ENCODE data around the gene BEGAIN. TPM values are rescaled to one million over a fixed set of nuclear protein-coding genes. Genes with fewer than 3 reads are reported as not detected.
"Not testable (repeated sequence)": the region's sequence is repeated elsewhere in the genome, so short reads cannot be mapped to it uniquely, and the experiment has no call there.

Gene BEGAIN
- total RNA-seq, 1 donor from 2014 or later, result under 0.01 TPM

GRCh38 chr14:100523131-100523842 is 63.9 kb downstream of the BEGAIN start:
- no peak for DNase-seq (ENCODE audit: low read depth in 2 of 2)

GRCh38 chr14:100522616-100523099 is 64.6 kb downstream of the BEGAIN start:
- no peak for DNase-seq (ENCODE audit: low read depth in 2 of 2)

- not testable (repeated sequence) for DNase-seq (ENCODE audit: low read depth in 2 of 2)
Observed at GRCh38 chr14:100506053-100506452, 81.2 kb downstream of the BEGAIN start.

- no peak for DNase-seq (ENCODE audit: low read depth in 2 of 2)
Observed at GRCh38 chr14:100504372-100505078, 82.7 kb downstream of the BEGAIN start.

- no peak for DNase-seq (ENCODE audit: low read depth in 2 of 2)
Observed at GRCh38 chr14:100503251-100503650, 84.0 kb downstream of the BEGAIN start.

GRCh38 chr14:100502622-100503220 is 84.5 kb downstream of the BEGAIN start:
- no peak for DNase-seq (ENCODE audit: low read depth in 2 of 2)

- no peak for DNase-seq (ENCODE audit: low read depth in 2 of 2)
Observed at GRCh38 chr14:100500128-100500527, 87.1 kb downstream of the BEGAIN start.

GRCh38 chr14:100498068-100498467 is 89.1 kb downstream of the BEGAIN start:
- no peak for DNase-seq (ENCODE audit: low read depth in 2 of 2)

- no peak for DNase-seq (ENCODE audit: low read depth in 2 of 2)
Observed at GRCh38 chr14:100495917-100496316, 91.3 kb downstream of the BEGAIN start.

GRCh38 chr14:100494645-100495044 is 92.6 kb downstream of the BEGAIN start:
- no peak for DNase-seq (ENCODE audit: low read depth in 2 of 2)

GRCh38 chr14:100490252-100490651 is 97.0 kb downstream of the BEGAIN start:
- DNase-seq (ENCODE audit: low read depth in 2 of 2), result no peak

GRCh38 chr14:100488057-100488456 is 99.2 kb downstream of the BEGAIN start:
- no peak for DNase-seq (ENCODE audit: low read depth in 2 of 2)

GRCh38 chr14:100487304-100487703 is 99.9 kb downstream of the BEGAIN start:
- no peak for DNase-seq (ENCODE audit: low read depth in 2 of 2)

Other genes with a start within 250 kb of the BEGAIN start
- 18.1 and 36.4 TPM in 2 replicates for gene WDR25, start 210.9 kb downstream of the BEGAIN start, total RNA-seq
- gene DLK1, start 139.5 kb upstream of the BEGAIN start, total RNA-seq, result not detected in 2 replicates
- 1.2 and 10.1 TPM in 2 replicates for gene MEG3, start 238.7 kb upstream of the BEGAIN start, total RNA-seq

Data from dermis microvascular lymphatic vessel endothelial cell (primary cell).